ENCODE data around the gene ABCA2.
A peak's percentile ranks its signal among the peaks of the same experiment; 100 is the strongest.

Gene ABCA2, protein sequence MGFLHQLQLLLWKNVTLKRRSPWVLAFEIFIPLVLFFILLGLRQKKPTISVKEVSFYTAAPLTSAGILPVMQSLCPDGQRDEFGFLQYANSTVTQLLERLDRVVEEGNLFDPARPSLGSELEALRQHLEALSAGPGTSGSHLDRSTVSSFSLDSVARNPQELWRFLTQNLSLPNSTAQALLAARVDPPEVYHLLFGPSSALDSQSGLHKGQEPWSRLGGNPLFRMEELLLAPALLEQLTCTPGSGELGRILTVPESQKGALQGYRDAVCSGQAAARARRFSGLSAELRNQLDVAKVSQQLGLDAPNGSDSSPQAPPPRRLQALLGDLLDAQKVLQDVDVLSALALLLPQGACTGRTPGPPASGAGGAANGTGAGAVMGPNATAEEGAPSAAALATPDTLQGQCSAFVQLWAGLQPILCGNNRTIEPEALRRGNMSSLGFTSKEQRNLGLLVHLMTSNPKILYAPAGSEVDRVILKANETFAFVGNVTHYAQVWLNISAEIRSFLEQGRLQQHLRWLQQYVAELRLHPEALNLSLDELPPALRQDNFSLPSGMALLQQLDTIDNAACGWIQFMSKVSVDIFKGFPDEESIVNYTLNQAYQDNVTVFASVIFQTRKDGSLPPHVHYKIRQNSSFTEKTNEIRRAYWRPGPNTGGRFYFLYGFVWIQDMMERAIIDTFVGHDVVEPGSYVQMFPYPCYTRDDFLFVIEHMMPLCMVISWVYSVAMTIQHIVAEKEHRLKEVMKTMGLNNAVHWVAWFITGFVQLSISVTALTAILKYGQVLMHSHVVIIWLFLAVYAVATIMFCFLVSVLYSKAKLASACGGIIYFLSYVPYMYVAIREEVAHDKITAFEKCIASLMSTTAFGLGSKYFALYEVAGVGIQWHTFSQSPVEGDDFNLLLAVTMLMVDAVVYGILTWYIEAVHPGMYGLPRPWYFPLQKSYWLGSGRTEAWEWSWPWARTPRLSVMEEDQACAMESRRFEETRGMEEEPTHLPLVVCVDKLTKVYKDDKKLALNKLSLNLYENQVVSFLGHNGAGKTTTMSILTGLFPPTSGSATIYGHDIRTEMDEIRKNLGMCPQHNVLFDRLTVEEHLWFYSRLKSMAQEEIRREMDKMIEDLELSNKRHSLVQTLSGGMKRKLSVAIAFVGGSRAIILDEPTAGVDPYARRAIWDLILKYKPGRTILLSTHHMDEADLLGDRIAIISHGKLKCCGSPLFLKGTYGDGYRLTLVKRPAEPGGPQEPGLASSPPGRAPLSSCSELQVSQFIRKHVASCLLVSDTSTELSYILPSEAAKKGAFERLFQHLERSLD (N-terminal part only)

GRCh38 chr9:137027369-137028262 is at the start of gene ABCA2:
Gene ABCA2 (minus strand): TSS chr9:137028237. CDS start chr9:137028140, 97 bp downstream.
- no peak for TF ChIP-seq CTCF (conservative IDR thresholded peaks at IDR 0.05; ENCODE audit: control insufficient read depth, insufficient read depth, low read depth, low read length)

GRCh38 chr9:137077010-137077747 is 49.1 kb upstream of the ABCA2 start, which contains the start of gene UAP1L1:
Gene UAP1L1 (plus strand): TSS chr9:137077517. CDS start chr9:137077533, 16 bp downstream.
- DNase-seq (ENCODE audit: low read depth): peak; percentile 52
- no peak for TF ChIP-seq CTCF (conservative IDR thresholded peaks at IDR 0.05; ENCODE audit: control insufficient read depth, insufficient read depth, low read depth, low read length)
- peak within 1 kb of the TSS; percentile 63 for H3K4me3 ChIP-seq (ENCODE audit: control insufficient read depth, low read depth, low read length)

More at GRCh38 chr9:137027369-137028262, at the start of gene ABCA2:
- no peak for DNase-seq (ENCODE audit: low read depth)
- H3K4me3 ChIP-seq (ENCODE audit: control insufficient read depth, low read depth, low read length): peak within 1 kb of the TSS; percentile 43

DNA sequence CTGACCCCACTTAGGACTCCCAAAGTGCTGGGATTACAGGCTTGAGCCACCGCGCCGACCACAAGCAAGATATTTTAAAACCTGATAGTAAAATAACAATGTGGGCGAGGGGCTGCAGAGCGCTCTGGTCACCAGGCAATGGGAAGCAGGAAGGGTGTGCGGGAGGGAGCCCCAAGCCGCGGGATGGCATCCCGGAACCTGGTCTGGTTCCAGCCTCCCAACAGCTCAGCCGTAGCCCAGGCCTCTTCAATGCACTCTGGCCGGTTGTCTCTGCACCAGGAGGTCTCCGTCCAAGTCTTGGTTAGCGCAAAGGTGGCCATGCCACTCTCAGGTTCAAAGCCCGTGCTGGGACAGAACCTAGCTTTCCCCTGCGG is 48.6 kb upstream of the ABCA2 start:
- TF ChIP-seq CTCF (conservative IDR thresholded peaks at IDR 0.05; ENCODE audit: control insufficient read depth, insufficient read depth, low read depth, low read length): no peak
- no peak for DNase-seq (ENCODE audit: low read depth)
- peak overlapping the region; percentile 39 for H3K4me3 ChIP-seq (ENCODE audit: control insufficient read depth, low read depth, low read length)

GRCh38 chr9:137075275-137075775 is 47.3 kb upstream of the ABCA2 start:
- no peak overlapping the region for H3K4me3 ChIP-seq (ENCODE audit: control insufficient read depth, low read depth, low read length)
- no peak for DNase-seq (ENCODE audit: low read depth)
- TF ChIP-seq CTCF (conservative IDR thresholded peaks at IDR 0.05; ENCODE audit: control insufficient read depth, insufficient read depth, low read depth, low read length): no peak

GRCh38 chr9:137074657-137075274 is 46.7 kb upstream of the ABCA2 start:
- DNase-seq (ENCODE audit: low read depth): no peak
- H3K4me3 ChIP-seq (ENCODE audit: control insufficient read depth, low read depth, low read length): no peak overlapping the region
- no peak for TF ChIP-seq CTCF (conservative IDR thresholded peaks at IDR 0.05; ENCODE audit: control insufficient read depth, insufficient read depth, low read depth, low read length)

Measured in fibroblast of mammary gland (primary cell).